GM18951 (cell line): ENCODE results near the gene HTRA1.

Experiments used
- POLR2A ChIP-seq: IDR thresholded peaks from 4 replicates; pipeline ENCODE4 v1.6.1; 2011; ENCODE audit warnings: mild to moderate bottlenecking; ENCODE audit not compliant: insufficient read length, insufficient read depth; ENCODE audit errors: extremely low read depth
- in situ Hi-C: fragments of 300-500 bp; cut with MboI; formaldehyde crosslinking; loops from one replicate; pipeline ENCODE4 v1.12.0; 2022; ENCODE audit warnings: low sequenced_read_pairs, mixed read lengths, inconsistent platforms; ENCODE audit not compliant: unreplicated experiment

HTRA1 gene

GRCh38 chr10:122498521-122498920, 37.2 kb downstream of the HTRA1 start:
- TF ChIP-seq POLR2A = no peak
- in situ Hi-C loops = no loop called here

- TF ChIP-seq POLR2A = no peak
- in situ Hi-C loops = no loop called here
These were observed 37.7 kb downstream of the HTRA1 start for GRCh38 chr10:122499012-122499411.

GRCh38 chr10:122499491-122499941, 38.2 kb downstream of the HTRA1 start:
- no peak for TF ChIP-seq POLR2A
- in situ Hi-C loops = no loop called here

GRCh38 chr10:122500194-122500593, 38.8 kb downstream of the HTRA1 start:
- in situ Hi-C loops = no loop called here
- TF ChIP-seq POLR2A = no peak

GRCh38 chr10:122500726-122501125, 39.4 kb downstream of the HTRA1 start:
- no peak for TF ChIP-seq POLR2A
- in situ Hi-C loops = no loop called here

GRCh38 chr10:122503012-122503411, 41.7 kb downstream of the HTRA1 start:
- no peak for TF ChIP-seq POLR2A
- in situ Hi-C loops = no loop called here

- no peak for TF ChIP-seq POLR2A
These were observed 42.7 kb downstream of the HTRA1 start for GRCh38 chr10:122503886-122504609.

GRCh38 chr10:122504610-122504950, 43.2 kb downstream of the HTRA1 start:
- in situ Hi-C loops = no loop called here
- no peak for TF ChIP-seq POLR2A

More at GRCh38 chr10:122503886-122504609, 42.7 kb downstream of the HTRA1 start:
- in situ Hi-C loops = no loop called here

- TF ChIP-seq POLR2A = no peak
- in situ Hi-C loops = no loop called here
These were observed 43.7 kb downstream of the HTRA1 start for GRCh38 chr10:122505011-122505410.

GRCh38 chr10:122505885-122506645, 44.7 kb downstream of the HTRA1 start:
- TF ChIP-seq POLR2A = no peak
- in situ Hi-C loops = no loop called here

GRCh38 chr10:122507616-122508015, 46.3 kb downstream of the HTRA1 start:
- TF ChIP-seq POLR2A = no peak
- in situ Hi-C loops = no loop called here

- no peak for TF ChIP-seq POLR2A
- in situ Hi-C loops = no loop called here
These were observed 46.7 kb downstream of the HTRA1 start for GRCh38 chr10:122508021-122508420.

- in situ Hi-C loops = no loop called here
These were observed 48.0 kb downstream of the HTRA1 start for GRCh38 chr10:122509323-122509722.

GRCh38 chr10:122510326-122510725, 49.0 kb downstream of the HTRA1 start:
- in situ Hi-C loops = no loop called here
- no peak for TF ChIP-seq POLR2A

More at GRCh38 chr10:122509323-122509722, 48.0 kb downstream of the HTRA1 start:
- no peak for TF ChIP-seq POLR2A
